ENCODE data around the gene TTLL10.

DNA sequence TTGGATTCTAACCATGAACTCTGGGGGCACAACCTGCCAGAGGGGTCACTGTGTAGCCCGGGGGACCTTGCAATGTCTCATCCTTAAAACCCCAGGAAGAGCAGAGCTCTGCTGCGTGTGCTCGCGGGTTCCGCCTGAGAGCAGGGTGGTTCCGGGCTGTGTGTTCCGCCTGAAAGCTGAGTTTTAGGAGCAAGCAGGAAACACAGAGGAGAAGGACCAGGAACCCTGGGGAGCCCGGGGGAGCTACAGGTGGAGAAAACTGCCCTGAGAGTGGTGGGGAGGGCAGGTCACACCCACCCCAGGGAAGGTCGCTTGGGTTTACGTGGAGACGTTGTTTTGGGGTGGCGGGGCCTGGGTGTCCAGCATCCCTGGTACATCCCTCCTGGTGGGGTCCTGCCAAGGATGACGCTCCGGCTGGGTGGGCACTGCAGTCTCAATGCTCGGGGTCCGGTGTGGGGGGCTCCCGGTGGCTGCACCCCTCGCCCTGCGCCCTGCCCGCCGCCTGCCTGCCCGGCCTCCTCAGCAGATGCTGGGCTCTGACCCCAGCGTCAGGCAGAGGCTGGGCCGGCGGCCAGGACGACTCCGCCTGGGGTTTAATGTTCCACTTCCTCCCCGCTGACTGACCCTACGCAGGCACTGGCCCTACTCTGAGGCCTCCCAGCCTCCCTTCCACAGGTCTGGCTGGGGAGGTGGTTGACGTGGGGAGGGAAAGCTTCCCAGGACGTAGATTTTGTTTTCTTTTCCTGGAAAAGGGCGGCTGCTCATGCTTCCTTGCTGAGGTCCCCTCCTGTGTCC is 40.5 kb upstream of the TTLL10 start:
- TF ChIP-seq, protein P1, sequence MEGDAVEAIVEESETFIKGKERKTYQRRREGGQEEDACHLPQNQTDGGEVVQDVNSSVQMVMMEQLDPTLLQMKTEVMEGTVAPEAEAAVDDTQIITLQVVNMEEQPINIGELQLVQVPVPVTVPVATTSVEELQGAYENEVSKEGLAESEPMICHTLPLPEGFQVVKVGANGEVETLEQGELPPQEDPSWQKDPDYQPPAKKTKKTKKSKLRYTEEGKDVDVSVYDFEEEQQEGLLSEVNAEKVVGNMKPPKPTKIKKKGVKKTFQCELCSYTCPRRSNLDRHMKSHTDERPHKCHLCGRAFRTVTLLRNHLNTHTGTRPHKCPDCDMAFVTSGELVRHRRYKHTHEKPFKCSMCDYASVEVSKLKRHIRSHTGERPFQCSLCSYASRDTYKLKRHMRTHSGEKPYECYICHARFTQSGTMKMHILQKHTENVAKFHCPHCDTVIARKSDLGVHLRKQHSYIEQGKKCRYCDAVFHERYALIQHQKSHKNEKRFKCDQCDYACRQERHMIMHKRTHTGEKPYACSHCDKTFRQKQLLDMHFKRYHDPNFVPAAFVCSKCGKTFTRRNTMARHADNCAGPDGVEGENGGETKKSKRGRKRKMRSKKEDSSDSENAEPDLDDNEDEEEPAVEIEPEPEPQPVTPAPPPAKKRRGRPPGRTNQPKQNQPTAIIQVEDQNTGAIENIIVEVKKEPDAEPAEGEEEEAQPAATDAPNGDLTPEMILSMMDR (IDR thresholded peaks at IDR 0.05) = no peak
- no peak for TF ChIP-seq POLR2A (IDR thresholded peaks at IDR 0.05)
